Activated naive CD8-positive, alpha-beta T cell treated with anti-CD3 and anti-CD28 coated beads, Interleukin-2, amount 50 U/mL, for 24 hours (primary cell): ENCODE results near the gene CCDC120.

Experiments
- ATAC-seq: fragments of 150-1000 bp; cut with Tn5 transposase; one replicate; pipeline ENCODE4 v1.10.0; 2021
- DNase-seq: peaks from one replicate; pipeline ENCODE4 v3.0.0; 2021
- H3K27ac Mint-ChIP-seq: one replicate; pipeline ENCODE4 v1.8.0; 2021; ENCODE audit warnings: mild to moderate bottlenecking, mixed read lengths
- H3K27me3 Mint-ChIP-seq: one replicate; pipeline ENCODE4 v1.8.0; 2021; ENCODE audit warnings: mixed read lengths
- H3K36me3 Mint-ChIP-seq: one replicate; pipeline ENCODE4 v1.8.0; 2021; ENCODE audit warnings: low read depth, mixed read lengths
- H3K4me1 Mint-ChIP-seq: one replicate; pipeline ENCODE4 v1.8.0; 2021; ENCODE audit warnings: mixed read lengths
- H3K4me3 Mint-ChIP-seq: one replicate; pipeline ENCODE4 v1.8.0; 2021; ENCODE audit warnings: mild to moderate bottlenecking, moderate library complexity, mixed read lengths
- H3K9me3 Mint-ChIP-seq: one replicate; pipeline ENCODE4 v1.8.0; 2021; ENCODE audit warnings: mixed read lengths

CCDC120 gene, protein sequence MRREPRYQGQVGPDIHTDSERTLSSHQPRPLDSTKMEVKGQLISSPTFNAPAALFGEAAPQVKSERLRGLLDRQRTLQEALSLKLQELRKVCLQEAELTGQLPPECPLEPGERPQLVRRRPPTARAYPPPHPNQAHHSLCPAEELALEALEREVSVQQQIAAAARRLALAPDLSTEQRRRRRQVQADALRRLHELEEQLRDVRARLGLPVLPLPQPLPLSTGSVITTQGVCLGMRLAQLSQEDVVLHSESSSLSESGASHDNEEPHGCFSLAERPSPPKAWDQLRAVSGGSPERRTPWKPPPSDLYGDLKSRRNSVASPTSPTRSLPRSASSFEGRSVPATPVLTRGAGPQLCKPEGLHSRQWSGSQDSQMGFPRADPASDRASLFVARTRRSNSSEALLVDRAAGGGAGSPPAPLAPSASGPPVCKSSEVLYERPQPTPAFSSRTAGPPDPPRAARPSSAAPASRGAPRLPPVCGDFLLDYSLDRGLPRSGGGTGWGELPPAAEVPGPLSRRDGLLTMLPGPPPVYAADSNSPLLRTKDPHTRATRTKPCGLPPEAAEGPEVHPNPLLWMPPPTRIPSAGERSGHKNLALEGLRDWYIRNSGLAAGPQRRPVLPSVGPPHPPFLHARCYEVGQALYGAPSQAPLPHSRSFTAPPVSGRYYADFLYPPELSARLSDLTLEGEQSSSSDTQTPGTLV

DNA sequence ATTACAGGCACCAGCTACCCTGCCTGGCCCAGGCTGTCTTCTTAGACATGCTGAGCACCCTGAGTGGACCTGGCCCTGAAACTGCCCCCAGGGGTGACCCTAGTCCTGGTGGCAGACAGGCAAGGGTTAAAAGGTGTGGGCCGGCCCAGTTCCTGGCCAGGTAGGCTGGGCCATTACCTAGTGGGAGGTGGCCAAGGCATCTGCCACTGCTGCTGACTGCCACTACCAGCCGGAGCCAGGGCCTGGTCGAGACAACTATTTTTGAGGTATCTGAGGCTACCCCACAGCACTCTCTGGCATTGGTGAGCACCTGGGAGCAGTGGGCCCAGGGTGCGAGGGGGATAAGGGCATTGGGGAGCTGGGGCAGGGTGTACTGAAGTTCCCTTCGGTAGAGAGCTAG, at the start of gene CCDC120:
Gene CCDC120, plus strand, starts transcription at position 206 of the 400 bp plus-strand sequence. CDS start 3,043 bp downstream, outside the sequence.
- H3K4me3 Mint-ChIP-seq, result no peak within 1 kb of the TSS
- no peaks in the 10 kb centered on the region for H3K27me3 Mint-ChIP-seq
- no peak within 1 kb of the TSS for H3K27ac Mint-ChIP-seq

DNA sequence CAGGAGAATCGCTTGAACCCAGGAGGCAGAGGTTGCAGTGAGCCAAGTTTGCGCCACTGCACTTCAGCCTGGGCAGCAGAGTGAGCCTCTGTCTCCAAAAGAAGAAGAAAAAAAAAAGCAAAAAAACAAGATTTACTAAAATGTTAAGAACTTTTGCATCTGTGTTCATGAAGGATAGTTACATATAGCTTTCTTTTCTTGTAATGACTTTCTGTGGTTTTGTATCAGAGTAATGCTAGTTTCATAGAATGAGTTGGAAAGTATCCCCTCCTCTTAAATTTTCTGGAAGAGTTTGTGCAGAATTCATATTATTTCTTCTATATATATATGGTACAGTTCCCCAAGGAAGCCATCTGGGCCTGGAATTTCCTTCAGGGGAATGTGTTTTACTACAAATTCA, 39.7 kb upstream of the CCDC120 start:
- Mint-ChIP-seq H3K4me3 (no peak overlapping the region), H3K27ac (no peak overlapping the region), H3K27me3 (no peaks in the 10 kb centered on the region), H3K36me3 (no peaks in the 10 kb centered on the region), H3K4me1 (no peaks in the 10 kb centered on the region), H3K9me3 (no peaks in the 10 kb centered on the region)
- DNase-seq (no peak), ATAC-seq (no peak)

More for the DNA sequence above, at the start of gene CCDC120:
- DNase-seq, result no peak
- ATAC-seq, result no peak
- peaks cover 25% of the 10 kb centered on the region for H3K4me1 Mint-ChIP-seq
- H3K9me3 Mint-ChIP-seq, result no peaks in the 10 kb centered on the region
- no peaks in the 10 kb centered on the region for H3K36me3 Mint-ChIP-seq

DNA sequence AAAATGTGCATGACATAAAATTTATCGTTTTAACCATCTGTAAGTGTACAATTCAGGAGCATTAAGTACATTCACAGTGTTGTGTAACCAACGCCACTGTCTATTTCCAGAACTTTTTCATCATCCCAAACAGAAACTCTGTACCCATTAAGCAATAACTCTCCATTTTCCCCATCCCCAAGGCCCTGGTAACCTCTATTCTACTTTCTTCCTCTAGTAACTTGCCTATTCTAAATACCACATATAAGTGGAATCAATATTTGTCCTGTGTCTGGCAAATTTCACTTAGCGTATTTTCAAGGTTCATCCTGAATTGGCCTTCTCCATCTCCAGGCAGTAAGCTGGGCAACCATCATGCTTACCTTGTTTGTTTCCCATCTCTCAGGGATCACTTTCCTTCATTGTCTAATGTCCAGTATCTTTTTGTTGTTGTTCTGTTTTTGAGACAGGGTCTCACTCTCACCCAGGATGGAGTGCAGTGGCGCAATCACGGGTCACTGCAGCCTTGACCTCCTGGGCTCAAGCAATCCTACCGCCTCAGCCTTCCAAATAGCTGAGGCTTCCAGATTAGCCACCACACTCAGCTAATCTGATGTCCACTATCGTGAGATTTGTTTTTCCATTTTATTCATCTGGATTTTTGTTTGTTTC, 39.1 kb upstream of the CCDC120 start:
- ATAC-seq (no peak), DNase-seq (no peak)
- no peak overlapping the region for H3K27ac Mint-ChIP-seq
- no peak overlapping the region for H3K4me3 Mint-ChIP-seq
- no peaks in the 10 kb centered on the region for H3K4me1 Mint-ChIP-seq
- H3K9me3 Mint-ChIP-seq, result no peaks in the 10 kb centered on the region
- no peaks in the 10 kb centered on the region for H3K36me3 Mint-ChIP-seq
- no peaks in the 10 kb centered on the region for H3K27me3 Mint-ChIP-seq

DNA sequence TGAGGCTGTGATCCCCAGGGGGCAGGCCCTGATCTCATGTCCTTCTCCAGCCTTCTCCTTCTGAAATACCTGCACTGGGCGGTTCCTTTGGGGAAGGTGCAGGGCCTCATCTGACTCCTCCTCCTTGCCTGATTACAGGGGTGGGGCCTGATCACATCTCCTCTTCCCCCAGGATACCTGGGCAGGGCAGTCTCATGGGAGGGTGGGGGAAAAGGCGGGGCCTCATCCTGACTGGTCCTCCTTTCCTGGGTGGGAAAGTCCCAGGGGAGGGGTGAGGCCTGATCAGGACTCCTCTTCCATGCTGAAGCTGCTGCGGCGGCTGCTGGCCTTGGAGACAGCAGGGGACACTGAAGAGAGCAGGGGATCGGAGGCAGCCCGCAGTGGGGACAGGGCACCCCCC, 28.9 kb upstream of the CCDC120 start:
- H3K4me1 Mint-ChIP-seq, result no peaks in the 10 kb centered on the region
- no peaks in the 10 kb centered on the region for H3K9me3 Mint-ChIP-seq
- peaks cover 8% of the 10 kb centered on the region for H3K36me3 Mint-ChIP-seq
- H3K4me3 Mint-ChIP-seq, result no peak overlapping the region
- no peaks in the 10 kb centered on the region for H3K27me3 Mint-ChIP-seq
- ATAC-seq (no peak), DNase-seq (no peak)
- no peak overlapping the region for H3K27ac Mint-ChIP-seq

DNA sequence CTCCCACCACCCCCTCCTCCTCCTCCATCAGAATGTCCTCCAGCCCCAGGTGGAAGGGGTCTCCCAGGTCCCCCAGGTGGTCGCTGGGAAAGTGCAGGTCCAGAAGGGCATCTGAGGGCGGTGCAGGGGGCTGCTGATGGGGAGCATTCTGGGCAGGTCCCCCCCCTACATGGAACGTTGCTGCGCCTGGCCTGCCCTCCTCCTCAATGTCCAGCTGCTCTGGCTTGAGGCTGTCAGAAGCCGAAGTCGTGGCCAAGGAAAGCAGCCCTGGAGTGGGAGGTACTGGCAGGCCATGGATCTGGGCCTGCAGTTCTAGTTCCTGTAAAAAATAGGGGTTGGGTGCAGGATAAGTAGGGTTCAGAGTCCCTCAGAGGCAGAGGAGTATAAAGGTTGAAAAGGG, 28.5 kb upstream of the CCDC120 start:
- Mint-ChIP-seq H3K27ac (no peak overlapping the region), H3K36me3 (peaks cover 8% of the 10 kb centered on the region), H3K9me3 (no peaks in the 10 kb centered on the region), H3K4me3 (no peak overlapping the region), H3K4me1 (no peaks in the 10 kb centered on the region), H3K27me3 (no peaks in the 10 kb centered on the region)
- DNase-seq (no peak), ATAC-seq (no peak)

DNA sequence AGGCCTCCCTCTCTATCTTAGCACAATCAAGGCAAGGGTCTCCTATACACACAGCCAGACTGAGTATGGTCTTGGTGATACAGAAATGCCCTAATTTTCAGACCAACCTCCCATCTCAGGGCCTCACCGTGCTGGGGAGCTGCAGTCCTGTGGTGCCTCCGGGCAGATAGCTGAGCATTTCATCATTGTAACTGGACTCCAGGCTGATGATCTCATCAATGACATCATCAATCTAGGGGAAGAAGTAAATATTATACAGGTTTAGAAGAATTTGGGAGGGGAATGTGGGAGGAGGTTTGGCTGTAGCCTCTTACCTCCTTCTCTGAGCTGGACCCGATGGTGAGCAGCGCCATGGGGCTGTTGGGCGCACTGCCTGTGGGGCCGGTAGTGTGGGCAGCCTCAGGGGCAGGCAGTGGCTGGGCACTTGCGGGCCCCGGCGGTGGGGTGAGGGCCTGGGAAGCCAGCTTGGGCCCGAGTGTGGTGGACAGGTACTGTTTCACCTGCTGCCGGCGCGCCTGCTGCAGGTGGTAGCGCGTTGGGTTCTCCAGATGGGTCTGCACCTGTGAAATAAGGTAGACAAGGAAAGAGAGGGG, 20.8 kb upstream of the CCDC120 start:
- ATAC-seq (no peak), DNase-seq (no peak)
- Mint-ChIP-seq H3K4me3 (no peak overlapping the region), H3K27ac (no peak overlapping the region), H3K9me3 (no peaks in the 10 kb centered on the region), H3K27me3 (no peaks in the 10 kb centered on the region), H3K36me3 (peaks cover 15% of the 10 kb centered on the region), H3K4me1 (peaks cover 27% of the 10 kb centered on the region)

DNA sequence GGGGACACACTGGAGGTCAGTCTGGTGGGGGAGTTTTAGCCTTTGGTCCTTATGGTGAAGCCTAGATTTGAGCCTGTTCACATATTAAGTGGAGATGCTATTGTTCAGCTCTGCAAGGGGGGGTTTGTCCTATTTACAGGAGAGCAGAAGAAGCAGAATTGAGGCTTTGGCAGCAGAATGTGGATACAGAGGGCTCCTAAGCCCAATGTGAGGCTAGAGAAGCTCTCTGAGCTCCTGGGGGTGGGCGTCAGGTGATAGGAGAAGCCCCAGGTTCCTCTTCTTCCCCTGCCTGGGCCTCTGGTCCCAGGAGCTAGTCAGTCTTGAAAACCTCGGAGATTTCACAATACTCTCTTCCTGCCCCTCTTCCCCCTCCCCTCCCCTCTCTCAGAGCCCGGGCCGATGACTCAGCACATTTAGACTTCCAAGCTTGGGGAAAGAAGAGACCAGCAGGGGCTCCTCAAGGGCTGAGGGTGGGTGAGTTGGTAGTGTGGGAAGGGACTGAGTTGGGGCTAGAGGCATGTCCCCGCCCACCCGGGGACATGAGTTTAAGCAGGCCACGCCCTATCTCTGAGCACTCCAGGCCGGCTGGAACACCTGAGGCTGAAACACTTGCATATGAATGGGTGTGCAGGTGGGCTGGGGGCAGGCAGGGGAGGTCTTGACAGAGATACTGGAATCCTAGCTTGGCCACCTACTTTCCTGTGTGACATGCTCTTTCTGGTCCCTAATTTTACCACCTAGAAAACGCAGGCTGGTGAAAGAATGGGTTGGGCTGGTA, 19.0 kb upstream of the CCDC120 start:
- Mint-ChIP-seq H3K27ac (peak overlapping the region; percentile 62), H3K36me3 (peaks cover 10% of the 10 kb centered on the region), H3K4me3 (peak overlapping the region; percentile 50), H3K4me1 (peaks cover 32% of the 10 kb centered on the region), H3K27me3 (no peaks in the 10 kb centered on the region), H3K9me3 (no peaks in the 10 kb centered on the region)
- ATAC-seq (no peak), DNase-seq (peak; percentile 36)

DNA sequence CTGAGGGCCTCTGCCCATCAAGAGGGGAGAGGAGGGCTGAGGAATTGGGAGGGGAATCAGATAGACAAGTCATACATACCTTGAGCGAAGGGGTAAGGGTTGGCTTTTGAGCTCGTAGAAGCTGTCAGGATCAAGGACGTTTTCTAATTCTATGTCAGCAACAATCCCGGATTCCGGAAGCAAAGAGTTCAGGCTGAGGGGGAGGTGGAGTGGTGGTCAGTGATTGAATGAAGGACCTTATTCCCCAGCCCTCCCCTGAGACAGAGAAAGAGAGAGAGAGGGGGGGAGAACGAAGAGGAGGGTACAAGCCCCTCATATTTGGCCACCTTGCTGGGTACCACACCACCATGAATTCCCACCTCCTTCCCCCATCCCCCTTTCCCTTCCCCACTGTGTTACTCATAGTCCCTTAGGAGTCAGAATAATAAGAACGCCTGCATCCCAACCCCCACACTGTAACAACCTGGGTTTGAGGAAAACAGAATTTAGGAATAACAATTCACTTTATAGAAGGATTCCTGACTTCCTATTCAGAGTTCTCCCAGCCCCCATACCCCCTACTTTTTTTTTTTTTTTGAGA, 18.3 kb upstream of the CCDC120 start:
- H3K9me3 Mint-ChIP-seq, result no peaks in the 10 kb centered on the region
- H3K4me1 Mint-ChIP-seq, result peaks cover 32% of the 10 kb centered on the region
- peak overlapping the region; percentile 59 for H3K27ac Mint-ChIP-seq
- H3K36me3 Mint-ChIP-seq, result peaks cover 10% of the 10 kb centered on the region
- H3K27me3 Mint-ChIP-seq, result no peaks in the 10 kb centered on the region
- DNase-seq (no peak), ATAC-seq (no peak)
- H3K4me3 Mint-ChIP-seq, result peak overlapping the region; percentile 50

DNA sequence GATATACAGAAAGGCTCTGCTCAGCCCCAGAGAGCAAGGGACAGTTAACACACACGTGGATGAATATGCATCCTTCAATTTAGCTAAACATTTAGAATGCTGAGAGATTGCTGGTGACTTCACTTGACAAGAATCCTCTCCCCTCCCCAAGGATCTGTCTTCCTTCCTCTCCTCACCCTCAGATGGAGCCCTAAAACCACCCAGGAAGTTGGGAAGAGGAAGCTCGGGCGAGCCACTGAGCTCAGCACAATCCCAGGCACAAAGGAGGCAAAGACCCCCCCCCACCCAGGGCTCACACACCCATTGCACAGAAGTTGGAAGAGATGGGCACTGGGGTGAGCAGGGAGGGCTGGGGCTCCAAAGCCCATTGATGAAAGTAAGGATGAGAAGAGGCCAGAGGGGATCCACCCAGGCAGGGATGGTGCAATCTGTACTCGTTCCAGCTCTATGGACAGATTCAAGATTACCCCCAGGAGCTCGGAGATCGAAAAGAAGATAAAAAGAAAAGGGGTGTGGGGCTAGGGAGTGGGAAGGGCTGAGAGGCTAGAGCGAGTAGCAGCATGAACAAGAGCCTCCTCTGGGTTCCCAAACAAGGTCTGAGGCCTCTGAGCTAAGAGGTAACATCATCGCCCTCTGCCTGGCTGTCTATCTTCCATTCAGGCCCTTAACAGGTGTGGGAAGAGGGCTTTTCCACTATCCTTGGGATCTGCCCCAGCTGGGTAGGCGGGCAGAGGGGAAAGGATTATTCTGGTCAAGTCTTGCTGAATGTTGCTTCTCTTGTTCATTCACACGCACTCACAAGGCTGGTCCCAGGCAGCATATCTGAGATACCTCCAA, 16.8 kb upstream of the CCDC120 start:
- ATAC-seq, result no peak
- Mint-ChIP-seq H3K9me3 (no peaks in the 10 kb centered on the region), H3K36me3 (peaks cover 10% of the 10 kb centered on the region), H3K27ac (peak overlapping the region; percentile 91), H3K27me3 (no peaks in the 10 kb centered on the region), H3K4me3 (peak overlapping the region; percentile 89), H3K4me1 (peaks cover 32% of the 10 kb centered on the region)
- no peak for DNase-seq

DNA sequence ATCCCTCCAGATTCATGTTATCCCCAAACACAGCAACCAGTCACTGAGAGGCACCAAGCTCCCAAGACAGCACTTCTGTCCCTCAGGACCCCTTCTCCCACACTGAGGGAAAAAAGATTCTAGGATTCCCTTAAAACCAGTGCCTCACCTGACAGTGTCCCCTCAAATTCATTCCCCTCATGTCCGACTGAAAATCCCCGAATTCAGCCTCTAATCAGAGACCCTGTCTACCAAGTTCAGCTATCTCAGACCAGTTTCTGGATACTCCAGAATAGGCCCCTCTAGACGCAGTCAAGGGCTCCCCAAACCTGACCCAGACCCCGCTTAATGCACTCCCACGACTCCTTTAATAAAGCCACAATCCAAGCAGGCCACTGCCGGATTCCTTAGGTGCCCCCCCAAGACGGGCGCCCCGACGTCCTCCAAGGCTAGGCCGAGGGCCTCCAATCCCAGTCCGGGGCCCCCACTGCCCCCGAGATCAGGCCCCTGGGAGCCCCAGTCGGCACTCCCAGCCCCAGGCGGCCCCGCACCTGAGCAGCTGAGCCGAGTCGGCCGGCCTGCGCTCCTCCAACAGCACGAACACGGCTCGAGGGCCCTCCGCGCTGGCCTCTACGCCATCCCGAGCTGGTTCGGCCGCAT, 16.1 kb upstream of the CCDC120 start:
- H3K27ac Mint-ChIP-seq, result peak overlapping the region; percentile 91
- no peaks in the 10 kb centered on the region for H3K9me3 Mint-ChIP-seq
- no peaks in the 10 kb centered on the region for H3K27me3 Mint-ChIP-seq
- peak; percentile 9 for ATAC-seq
- H3K36me3 Mint-ChIP-seq, result peaks cover 9% of the 10 kb centered on the region
- DNase-seq, result no peak
- H3K4me1 Mint-ChIP-seq, result peaks cover 32% of the 10 kb centered on the region
- peak overlapping the region; percentile 89 for H3K4me3 Mint-ChIP-seq

DNA sequence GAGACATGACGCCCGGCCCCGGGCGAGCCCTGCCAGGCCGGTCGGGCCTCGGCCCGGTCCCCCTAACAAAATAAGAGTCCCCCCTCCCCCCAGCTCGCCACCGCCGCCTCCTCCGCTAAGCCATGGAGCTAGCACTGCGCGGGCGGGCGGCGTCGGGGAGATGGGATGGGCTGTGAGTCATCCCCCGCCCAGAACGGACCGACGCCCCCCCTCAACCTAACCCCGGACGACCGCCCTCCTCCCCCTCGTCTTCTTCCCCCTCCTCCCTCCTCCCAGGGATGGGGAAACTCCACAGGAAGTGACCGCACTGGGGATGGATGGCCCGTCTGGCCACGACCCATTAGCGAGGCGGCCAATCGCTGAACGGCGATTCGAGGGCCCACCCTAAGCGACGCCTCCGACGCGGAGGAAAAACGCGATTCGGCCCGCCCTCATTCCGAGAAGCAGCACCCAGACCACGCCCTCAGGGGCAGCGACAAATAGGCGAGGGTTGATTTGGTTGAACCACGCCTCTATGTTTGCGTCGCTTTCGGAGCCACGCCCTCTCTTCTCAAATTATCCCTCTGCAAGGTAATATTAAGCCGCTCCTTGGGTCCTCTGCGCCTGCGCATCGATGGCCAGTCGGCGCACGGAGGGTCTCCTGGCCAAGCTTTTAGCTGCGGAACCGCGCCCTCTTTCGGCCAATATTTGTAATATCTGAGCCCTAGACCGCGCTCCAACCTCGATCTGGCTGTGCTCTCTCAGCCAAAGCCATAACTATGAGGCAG, 15.4 kb upstream of the CCDC120 start, which contains the start of gene TFE3:
Gene TFE3, minus strand, starts transcription at position 138 of the 767 bp plus-strand sequence. Its CDS starts 131 bp downstream, at position 7.
- DNase-seq (peak; percentile 92), ATAC-seq (peak; percentile 92)
- peaks cover 6% of the 10 kb centered on the region for H3K36me3 Mint-ChIP-seq
- no peaks in the 10 kb centered on the region for H3K27me3 Mint-ChIP-seq
- peak within 1 kb of the TSS; percentile 89 for H3K4me3 Mint-ChIP-seq
- peak within 1 kb of the TSS; percentile 91 for H3K27ac Mint-ChIP-seq
- H3K4me1 Mint-ChIP-seq, result peaks cover 32% of the 10 kb centered on the region
- no peaks in the 10 kb centered on the region for H3K9me3 Mint-ChIP-seq

DNA sequence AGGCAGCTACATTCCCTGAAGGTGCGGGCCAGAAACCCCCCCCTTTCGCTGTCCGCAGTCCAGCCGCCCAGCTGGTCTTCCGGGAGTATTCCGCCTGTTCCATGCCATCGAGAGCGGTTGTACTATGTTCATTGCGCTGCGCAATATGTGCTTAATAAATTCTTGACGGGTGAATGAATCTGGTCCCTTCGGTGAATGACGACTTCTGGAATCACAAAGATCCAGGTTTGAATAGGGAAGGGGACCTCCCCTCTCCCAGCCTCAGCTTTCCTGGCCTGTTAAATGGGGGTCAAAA, 14.9 kb upstream of the CCDC120 start:
- ATAC-seq (no peak), DNase-seq (no peak)
- no peaks in the 10 kb centered on the region for H3K9me3 Mint-ChIP-seq
- H3K36me3 Mint-ChIP-seq, result peaks cover under 1% of the 10 kb centered on the region
- H3K27ac Mint-ChIP-seq, result peak overlapping the region; percentile 58
- no peaks in the 10 kb centered on the region for H3K27me3 Mint-ChIP-seq
- H3K4me1 Mint-ChIP-seq, result peaks cover 29% of the 10 kb centered on the region
- H3K4me3 Mint-ChIP-seq, result peak overlapping the region; percentile 89
